Hepatocyte (in vitro differentiated cells): ENCODE measurements around the gene ANTXR2.

ENCODE experiments used
- CTCF ChIP-seq: fragments of 200-600 bp; sonication (generic); IDR thresholded peaks from 2 replicates; pipeline ENCODE4 v1.5.1; 2016; ENCODE audit warnings: antibody characterized with exemption, mild to moderate bottlenecking; ENCODE audit not compliant: poor library complexity
- EZH2 ChIP-seq: fragments of 200-600 bp; sonication (generic); IDR thresholded peaks from 2 replicates; pipeline ENCODE4 v1.6.1; 2016; ENCODE audit warnings: antibody characterized with exemption, mild to moderate bottlenecking, borderline replicate concordance
- EZH2phosphoT487 ChIP-seq: fragments of 200-600 bp; sonication (generic); IDR thresholded peaks from one replicate; pipeline ENCODE4 v1.6.1; 2018; ENCODE audit warnings: antibody characterized with exemption, mild to moderate bottlenecking, low read depth, moderate library complexity; ENCODE audit not compliant: unreplicated experiment, severe bottlenecking

- TF ChIP-seq CTCF (no peak), EZH2 (no peak), EZH2phosphoT487 (no peak)
These were observed 64.7 kb downstream of the ANTXR2 start for GRCh38 chr4:80008351-80008750.
